ENCODE data around the gene IL6ST. TPM values are rescaled to one million over a fixed set of nuclear protein-coding genes. Genes with fewer than 3 reads are reported as not detected.

The IL6ST gene
- total RNA-seq, 1 donor from 2014 or later = 197 TPM

DNA sequence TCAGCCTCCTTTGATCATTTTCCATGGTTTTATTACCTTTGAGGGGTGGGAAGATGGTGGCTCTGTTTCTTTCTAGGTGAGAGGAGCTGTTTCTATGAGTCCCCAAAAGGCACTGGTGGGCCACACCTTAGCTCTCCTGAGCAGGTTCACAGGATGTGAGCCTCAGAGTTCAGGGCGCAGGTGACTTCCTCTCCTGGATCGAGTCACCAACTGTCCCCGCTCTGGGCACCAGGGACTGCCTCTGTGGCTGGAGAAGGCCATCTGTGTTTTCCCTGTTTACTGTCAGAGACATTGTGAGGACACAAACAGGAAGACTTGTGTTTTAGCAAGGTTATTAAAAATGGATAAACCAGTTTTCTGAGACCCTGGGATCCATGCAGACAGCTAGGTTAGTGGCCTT lies 75.1 kb downstream of the IL6ST start:
- no peaks in the 10 kb centered on the region for H3K9me3 Mint-ChIP-seq (ENCODE audit: unreplicated experiment)
- no peaks in the 10 kb centered on the region for H3K27me3 Mint-ChIP-seq (ENCODE audit: unreplicated experiment)

DNA sequence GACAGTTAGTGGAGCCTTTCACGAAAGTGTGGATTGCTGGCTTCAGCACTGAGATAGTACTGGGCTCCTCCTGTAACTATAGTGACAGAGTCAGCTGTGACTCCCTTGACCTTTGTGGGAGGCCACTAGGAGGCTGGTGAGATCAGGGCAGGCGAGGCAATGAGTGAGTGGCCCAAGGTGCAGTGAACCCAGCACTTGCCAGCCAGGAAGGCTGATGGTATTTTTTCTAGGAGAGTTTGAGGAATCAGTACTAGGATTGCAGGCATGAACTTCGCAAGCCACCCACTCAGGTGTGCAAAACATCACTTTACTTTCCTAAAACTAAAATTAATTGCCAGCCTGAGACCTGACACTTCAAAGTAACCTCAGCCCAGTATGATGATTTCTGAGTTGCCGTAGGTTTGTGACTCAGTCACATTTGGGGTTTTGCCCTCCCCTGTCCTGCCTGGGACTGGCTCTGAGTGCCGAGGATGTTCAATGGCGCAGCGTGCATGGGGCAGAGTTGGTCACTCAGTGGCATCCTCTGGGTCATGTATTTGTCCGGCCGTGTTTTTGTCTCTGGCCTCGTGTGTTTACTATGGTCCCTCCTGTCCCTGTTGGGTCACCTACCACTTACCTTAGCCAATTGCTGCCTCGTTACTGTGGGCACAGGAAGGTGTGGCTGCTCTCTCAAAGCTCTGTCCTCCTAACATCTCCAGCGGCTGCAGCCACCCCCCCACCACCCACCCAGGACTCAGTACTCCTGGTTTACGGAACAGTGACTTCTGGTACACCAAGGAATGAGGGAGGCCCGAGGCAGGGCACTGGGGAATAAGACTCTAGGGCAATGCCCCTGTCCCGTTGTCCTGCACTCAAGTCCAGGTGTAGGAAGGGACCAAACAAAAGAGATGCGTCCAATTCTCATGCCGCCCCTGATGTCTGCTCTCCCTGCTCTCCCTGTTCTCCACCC lies 76.4 kb downstream of the IL6ST start:
- DNase-seq (ENCODE audit: extremely low spot score, unreplicated experiment) = no peak
- no peaks in the 10 kb centered on the region for H3K36me3 Mint-ChIP-seq (ENCODE audit: unreplicated experiment)
- no peaks in the 10 kb centered on the region for H3K9me3 Mint-ChIP-seq (ENCODE audit: unreplicated experiment)
- H3K4me3 Mint-ChIP-seq (ENCODE audit: unreplicated experiment) = no peak overlapping the region
- TF ChIP-seq, protein P1, sequence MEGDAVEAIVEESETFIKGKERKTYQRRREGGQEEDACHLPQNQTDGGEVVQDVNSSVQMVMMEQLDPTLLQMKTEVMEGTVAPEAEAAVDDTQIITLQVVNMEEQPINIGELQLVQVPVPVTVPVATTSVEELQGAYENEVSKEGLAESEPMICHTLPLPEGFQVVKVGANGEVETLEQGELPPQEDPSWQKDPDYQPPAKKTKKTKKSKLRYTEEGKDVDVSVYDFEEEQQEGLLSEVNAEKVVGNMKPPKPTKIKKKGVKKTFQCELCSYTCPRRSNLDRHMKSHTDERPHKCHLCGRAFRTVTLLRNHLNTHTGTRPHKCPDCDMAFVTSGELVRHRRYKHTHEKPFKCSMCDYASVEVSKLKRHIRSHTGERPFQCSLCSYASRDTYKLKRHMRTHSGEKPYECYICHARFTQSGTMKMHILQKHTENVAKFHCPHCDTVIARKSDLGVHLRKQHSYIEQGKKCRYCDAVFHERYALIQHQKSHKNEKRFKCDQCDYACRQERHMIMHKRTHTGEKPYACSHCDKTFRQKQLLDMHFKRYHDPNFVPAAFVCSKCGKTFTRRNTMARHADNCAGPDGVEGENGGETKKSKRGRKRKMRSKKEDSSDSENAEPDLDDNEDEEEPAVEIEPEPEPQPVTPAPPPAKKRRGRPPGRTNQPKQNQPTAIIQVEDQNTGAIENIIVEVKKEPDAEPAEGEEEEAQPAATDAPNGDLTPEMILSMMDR (IDR thresholded peaks at IDR 0.05) = no peak
- H3K4me1 Mint-ChIP-seq (ENCODE audit: unreplicated experiment) = peaks cover 5% of the 10 kb centered on the region
- H3K27ac Mint-ChIP-seq (ENCODE audit: unreplicated experiment) = no peak overlapping the region
- H3K27me3 Mint-ChIP-seq (ENCODE audit: unreplicated experiment) = no peaks in the 10 kb centered on the region

More for the DNA sequence above, 75.1 kb downstream of the IL6ST start:
- DNase-seq (ENCODE audit: extremely low spot score, unreplicated experiment) = no peak
- Mint-ChIP-seq H3K4me1 (ENCODE audit: unreplicated experiment) (peaks cover 8% of the 10 kb centered on the region), H3K4me3 (ENCODE audit: unreplicated experiment) (no peak overlapping the region), H3K36me3 (ENCODE audit: unreplicated experiment) (no peaks in the 10 kb centered on the region), H3K27ac (ENCODE audit: unreplicated experiment) (no peak overlapping the region)
- TF ChIP-seq, protein P1 (IDR thresholded peaks at IDR 0.05) = no peak

DNA sequence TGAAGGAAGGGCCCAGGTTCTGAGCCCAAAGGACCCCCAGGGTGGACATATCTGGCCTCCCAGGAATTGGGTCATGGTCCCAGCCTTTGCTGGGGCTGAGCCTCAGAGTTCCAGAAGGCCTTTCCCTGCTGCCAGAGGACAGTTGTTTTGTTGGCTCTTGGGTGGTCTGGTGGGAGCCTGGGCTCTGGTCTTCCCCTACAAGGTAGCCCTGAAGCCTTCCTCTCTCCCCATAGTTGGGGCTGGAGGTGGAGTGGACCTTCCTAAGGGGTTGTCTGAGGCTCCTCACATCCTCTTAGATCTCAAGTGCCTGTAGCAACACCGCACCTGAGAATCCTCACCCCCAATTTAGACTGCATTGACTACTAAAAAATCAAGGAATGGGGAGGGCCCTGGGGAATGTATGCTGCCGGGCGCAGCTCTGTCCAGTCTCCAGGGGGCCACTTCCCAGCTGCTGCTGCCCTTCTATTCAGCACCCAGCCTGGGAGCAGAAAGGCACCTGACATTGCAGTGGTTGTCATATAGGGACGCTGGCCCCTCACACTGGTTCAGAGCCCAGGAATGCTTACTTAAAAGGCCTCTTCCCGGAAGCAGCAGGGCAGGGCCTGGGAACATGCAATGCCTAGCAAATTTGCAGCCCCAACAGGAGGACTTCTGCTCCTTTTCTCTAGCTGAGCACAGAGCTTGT lies 77.2 kb downstream of the IL6ST start:
- no peaks in the 10 kb centered on the region for H3K36me3 Mint-ChIP-seq (ENCODE audit: unreplicated experiment)
- H3K4me1 Mint-ChIP-seq (ENCODE audit: unreplicated experiment) = no peaks in the 10 kb centered on the region
- no peak for DNase-seq (ENCODE audit: extremely low spot score, unreplicated experiment)
- no peak overlapping the region for H3K27ac Mint-ChIP-seq (ENCODE audit: unreplicated experiment)
- H3K27me3 Mint-ChIP-seq (ENCODE audit: unreplicated experiment) = no peaks in the 10 kb centered on the region
- no peak overlapping the region for H3K4me3 Mint-ChIP-seq (ENCODE audit: unreplicated experiment)
- no peaks in the 10 kb centered on the region for H3K9me3 Mint-ChIP-seq (ENCODE audit: unreplicated experiment)
- TF ChIP-seq, protein P1 (IDR thresholded peaks at IDR 0.05) = no peak

DNA sequence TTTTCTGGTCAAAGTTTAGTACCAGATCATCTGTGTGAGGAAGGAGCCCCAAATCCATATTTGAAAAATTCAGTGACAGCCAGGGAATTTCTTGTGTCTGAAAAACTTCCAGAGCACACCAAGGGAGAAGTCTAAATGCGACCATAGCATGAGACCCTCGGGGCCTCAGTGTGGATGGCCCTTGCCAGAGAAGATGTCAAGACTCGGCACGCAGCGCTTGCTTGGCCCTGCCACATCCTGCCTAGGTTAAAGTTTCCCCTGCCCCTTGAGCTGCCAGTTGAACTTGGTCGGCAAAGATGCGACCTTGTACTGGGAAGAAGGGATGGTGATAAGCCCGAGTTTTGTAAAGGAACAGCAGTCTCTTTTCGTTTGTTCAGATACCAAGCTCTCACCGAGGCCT lies 77.8 kb downstream of the IL6ST start:
- no peaks in the 10 kb centered on the region for H3K27me3 Mint-ChIP-seq (ENCODE audit: unreplicated experiment)
- no peak overlapping the region for H3K27ac Mint-ChIP-seq (ENCODE audit: unreplicated experiment)
- H3K4me3 Mint-ChIP-seq (ENCODE audit: unreplicated experiment) = no peak overlapping the region
- peaks cover 3% of the 10 kb centered on the region for H3K4me1 Mint-ChIP-seq (ENCODE audit: unreplicated experiment)
- no peaks in the 10 kb centered on the region for H3K36me3 Mint-ChIP-seq (ENCODE audit: unreplicated experiment)
- no peak for DNase-seq (ENCODE audit: extremely low spot score, unreplicated experiment)
- no peaks in the 10 kb centered on the region for H3K9me3 Mint-ChIP-seq (ENCODE audit: unreplicated experiment)
- TF ChIP-seq, protein P1 (IDR thresholded peaks at IDR 0.05) = no peak

DNA sequence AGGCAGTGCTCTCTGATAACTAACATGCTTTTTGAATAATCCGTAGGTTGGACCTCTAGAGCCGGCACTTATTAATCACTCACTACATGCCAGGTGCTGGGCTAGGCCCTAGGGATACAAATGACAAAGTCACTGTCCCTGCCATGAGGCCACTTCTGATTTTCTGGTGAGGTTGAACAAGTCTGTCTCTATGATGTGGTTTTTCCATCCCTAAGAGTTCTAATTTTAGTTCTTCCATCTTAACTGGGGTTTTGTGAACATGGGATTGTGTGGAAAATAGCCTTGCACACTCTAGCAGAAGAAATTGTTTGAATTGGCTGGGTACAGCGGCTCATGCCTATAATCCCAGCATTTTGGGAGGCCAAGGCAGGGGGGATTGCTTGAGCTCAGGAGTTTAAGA lies 79.0 kb downstream of the IL6ST start:
- TF ChIP-seq, protein P1 (IDR thresholded peaks at IDR 0.05) = no peak
- H3K4me1 Mint-ChIP-seq (ENCODE audit: unreplicated experiment) = peaks cover 12% of the 10 kb centered on the region
- H3K27me3 Mint-ChIP-seq (ENCODE audit: unreplicated experiment) = no peaks in the 10 kb centered on the region
- H3K4me3 Mint-ChIP-seq (ENCODE audit: unreplicated experiment) = no peak overlapping the region
- no peak for DNase-seq (ENCODE audit: extremely low spot score, unreplicated experiment)
- H3K27ac Mint-ChIP-seq (ENCODE audit: unreplicated experiment) = no peak overlapping the region
- H3K9me3 Mint-ChIP-seq (ENCODE audit: unreplicated experiment) = no peaks in the 10 kb centered on the region
- no peaks in the 10 kb centered on the region for H3K36me3 Mint-ChIP-seq (ENCODE audit: unreplicated experiment)

Measured in osteocyte (in vitro differentiated cells).